HG02885 (cell line): ENCODE measurements around the gene FGA.
"Not testable (repeated sequence)": the region's sequence is repeated elsewhere in the genome, so short reads cannot be mapped to it uniquely, and the experiment has no call there.

Experiments
- ATAC-seq: cut with Tn5 transposase; IDR thresholded peaks from one replicate; pipeline ENCODE4 v1.9.1; 2021; ENCODE audit warnings: mild to moderate bottlenecking; ENCODE audit not compliant: unreplicated experiment, poor library complexity

The FGA gene

GRCh38 chr4:154608361-154609252 lies 18.1 kb upstream of the FGA start:
- no peak for ATAC-seq

DNA sequence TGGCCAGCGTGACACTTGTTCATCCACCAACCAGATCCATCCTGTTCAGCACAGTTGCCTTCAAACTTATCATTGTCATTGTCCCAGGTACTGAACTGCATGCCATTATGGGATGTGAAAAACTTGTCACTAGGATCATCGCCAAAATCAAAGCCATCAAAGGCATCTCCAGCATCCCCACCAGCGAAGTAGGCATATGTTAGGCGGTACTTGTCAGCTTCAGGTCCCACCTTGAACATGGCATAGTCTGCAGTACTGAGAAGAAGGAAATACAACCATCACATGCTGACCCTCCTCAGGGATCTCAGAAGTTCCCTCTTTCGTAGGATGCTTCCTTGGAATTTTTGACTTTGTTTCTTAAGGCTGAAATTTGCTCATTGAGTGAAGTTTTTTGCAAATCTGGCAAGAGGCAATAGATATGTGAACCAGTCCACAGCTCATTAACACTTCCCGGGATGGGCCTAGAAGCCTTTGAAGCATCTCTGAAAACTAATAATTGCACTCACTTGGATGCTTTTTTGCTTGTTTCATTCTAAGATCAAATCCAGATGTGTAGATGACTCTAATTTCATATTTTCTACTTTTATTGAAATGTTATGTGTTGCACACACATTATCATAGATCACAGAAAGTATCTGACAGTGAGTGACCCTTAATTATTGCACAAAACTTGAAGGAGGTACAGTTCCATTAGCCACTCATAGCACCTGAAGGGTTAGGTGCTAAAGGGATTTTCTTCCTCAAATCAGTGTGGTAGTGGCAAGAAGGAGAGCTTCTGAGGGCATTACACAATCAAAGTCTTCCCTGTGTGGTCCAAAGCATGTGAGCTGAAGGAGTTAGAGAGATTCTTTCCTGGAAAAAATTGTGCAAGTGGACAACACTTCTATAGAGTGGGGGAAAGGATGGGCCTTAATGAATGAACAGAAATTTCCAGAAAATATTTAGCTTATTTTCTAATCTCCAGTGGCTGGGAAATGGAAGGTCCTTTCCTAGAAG lies 16.5 kb upstream of the FGA start:
- no peak for ATAC-seq

DNA sequence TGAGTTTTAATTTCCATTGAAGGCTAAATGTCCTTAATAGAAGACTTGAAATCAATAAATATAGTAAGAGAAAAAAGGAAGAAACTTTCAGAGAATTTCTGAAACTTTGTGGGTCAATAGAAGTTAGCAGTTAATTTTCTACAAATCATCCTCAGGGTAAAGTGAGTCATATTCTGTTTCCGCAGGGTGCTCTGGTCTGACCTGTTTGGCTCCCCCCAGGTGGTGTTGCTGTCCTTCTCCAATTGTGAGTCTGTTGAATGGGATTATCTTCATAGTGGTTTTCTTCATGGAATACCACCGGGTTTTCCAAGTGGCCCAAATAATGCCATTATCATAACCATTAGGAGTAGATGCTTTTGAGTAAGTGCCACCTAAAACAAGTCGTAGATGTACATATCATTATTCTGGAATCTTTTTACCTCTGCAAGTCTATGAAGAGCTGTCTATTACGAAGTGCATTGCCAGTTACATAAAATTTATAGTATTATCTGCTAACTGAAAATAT lies 14.2 kb upstream of the FGA start:
- no peak for ATAC-seq

DNA sequence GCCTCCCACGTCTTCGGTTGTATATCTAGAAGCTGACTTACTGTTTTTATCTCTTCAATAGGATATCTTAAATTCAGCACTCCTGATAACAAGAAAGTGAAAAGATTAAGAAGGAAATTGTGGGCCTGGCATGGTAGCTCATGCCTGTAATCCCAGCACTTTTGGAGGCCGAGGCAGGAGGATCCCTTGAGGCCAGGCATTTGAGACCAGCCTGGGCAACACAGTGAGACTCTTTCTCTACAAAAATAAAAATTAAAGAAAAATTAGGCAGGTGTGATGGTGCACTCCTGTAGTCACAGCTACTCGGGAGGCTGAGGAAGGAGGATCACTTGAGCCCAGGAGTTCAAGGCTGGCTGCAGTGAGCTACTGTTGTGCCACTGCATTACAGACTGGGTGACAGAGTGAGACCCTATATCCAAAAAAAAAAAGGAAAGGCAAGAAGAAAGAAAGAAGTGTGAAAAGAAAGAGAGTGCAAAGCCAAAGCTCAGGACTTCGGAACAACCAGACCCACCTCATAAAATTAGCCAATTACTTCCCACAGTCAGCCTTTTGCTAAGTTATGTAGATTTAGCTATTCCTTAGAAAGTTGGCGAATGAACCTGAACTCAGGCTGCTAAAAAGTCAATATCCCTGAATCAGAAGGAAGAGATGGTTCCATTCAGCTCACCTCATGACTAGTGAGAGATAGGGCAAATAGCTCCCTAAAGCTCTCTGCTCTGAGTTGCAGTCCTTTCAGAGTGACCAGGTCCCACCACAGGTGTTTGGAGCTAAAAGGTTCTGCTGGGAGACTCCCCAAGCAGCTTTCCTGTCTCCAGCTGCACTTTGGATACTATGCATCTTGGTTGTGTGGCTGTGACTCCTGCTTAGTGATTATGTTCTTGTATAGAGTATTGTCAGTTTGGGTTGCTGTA lies 12.7 kb upstream of the FGA start:
- ATAC-seq = no peak

- ATAC-seq = no peak
Measured at GRCh38 chr4:154602404-154603020, 12.0 kb upstream of the FGA start.

- ATAC-seq = no peak
Measured at GRCh38 chr4:154597798-154598774, 7.5 kb upstream of the FGA start.

- ATAC-seq = not testable (repeated sequence)
Measured at GRCh38 chr4:154597281-154597680, 6.7 kb upstream of the FGA start.

DNA sequence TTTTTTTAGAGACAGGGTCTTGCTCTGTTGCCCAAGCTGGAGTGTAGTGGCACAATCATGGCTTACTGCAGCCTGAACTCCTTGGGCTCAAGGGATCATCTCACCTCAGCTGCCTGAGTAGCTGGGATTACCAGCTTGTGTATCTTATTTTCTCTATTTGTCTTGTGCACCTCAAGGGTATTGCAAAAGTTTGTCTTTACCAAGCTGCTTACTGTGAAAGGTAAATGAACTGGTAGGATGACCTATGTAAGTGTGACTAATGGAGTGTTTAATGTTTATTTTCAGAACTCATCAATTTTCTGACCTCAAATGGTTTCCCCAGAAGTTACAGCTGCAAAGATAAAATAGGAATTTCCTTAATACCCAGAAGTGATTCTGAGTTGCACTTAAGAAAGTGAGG lies 5.3 kb upstream of the FGA start:
- ATAC-seq = no peak

DNA sequence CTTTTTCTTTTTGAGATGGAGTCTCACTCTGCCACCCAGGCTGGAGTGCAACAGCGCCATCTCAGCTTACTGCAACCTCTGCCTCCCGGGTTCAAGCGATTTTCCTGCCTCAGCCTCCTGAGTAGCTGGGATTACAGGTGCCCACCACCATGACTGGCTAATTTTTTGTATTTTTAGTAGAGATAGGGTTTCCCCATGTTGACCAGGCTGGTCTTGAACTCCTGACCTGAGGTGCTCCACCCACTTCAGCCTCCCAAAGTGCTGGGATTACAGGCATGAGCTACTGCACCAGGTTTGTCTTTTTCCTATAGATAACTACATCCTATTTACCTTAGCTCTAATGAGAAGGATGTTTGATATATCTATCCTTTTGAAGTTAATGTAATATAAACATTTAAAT lies 3.8 kb upstream of the FGA start:
- ATAC-seq = not testable (repeated sequence)

DNA sequence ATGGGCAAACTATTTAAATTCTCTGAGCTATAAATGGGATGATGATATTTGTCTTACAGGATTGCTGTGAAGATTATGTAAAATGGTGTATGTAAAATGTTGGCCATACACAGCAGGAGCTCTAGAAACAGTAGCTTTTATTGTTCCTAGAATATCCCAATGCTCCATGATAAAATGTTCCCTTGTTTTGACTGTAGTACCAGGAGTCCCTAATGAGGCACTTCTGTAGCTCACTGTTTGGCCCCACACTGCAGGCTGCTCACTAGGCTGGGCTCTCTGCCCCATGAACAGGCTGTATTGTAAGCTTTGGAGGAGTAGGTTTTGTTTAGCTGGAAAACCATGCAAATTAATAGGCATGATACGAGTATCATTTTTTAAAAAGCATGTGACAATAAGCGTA lies 3.3 kb upstream of the FGA start:
- ATAC-seq = no peak

GRCh38 chr4:154591890-154592289 lies 1.3 kb upstream of the FGA start:
- no peak for ATAC-seq

GRCh38 chr4:154589296-154590197 lies 995 bp downstream of the FGA start:
- no peak for ATAC-seq

DNA sequence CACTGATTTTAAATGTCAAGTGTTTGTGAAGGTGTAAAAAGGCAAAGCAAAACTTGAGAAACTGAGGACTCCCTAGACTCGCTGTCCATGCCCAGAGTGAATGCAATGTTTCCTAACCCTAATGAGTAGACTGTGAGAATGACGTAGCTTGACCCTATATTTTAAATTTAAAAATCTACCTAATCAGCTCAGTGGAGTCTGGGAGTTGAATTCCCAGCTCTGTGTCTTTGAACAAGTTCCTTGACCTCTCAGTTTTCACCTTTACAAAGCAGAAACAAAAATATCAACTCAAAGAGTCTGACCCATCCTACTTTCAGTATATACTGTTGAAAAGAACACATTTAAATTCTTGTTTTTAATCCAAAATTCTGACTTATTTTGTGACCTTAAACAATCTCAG lies 2.3 kb downstream of the FGA start:
- no peak for ATAC-seq

- ATAC-seq = no peak
Measured at GRCh38 chr4:154586296-154587033, 4.1 kb downstream of the FGA start.

GRCh38 chr4:154585369-154586018 lies 5.0 kb downstream of the FGA start:
- no peak for ATAC-seq

- ATAC-seq = no peak
Measured at GRCh38 chr4:154584259-154584658, 6.3 kb downstream of the FGA start.
